Sigmoid colon (tissue), 7 donors: ENCODE measurements around the gene SPIN4. TPM values are rescaled to one million over a fixed set of nuclear protein-coding genes. Genes with fewer than 3 reads are reported as not detected.

Experiments
- DNase-seq: peaks from one replicate; pipeline ENCODE4 v3.0.0-alpha.2; 2019
- H3K27ac ChIP-seq, 4 donors: fragments of 200-600 bp; sonication (generic); one replicate each; pipeline ENCODE4 v1.5.1; 2016 to 2019; ENCODE audit warnings: mild to moderate bottlenecking in 1 of 4
- H3K27me3 ChIP-seq, 3 donors: fragments of 200-600 bp; sonication (generic); one replicate each; pipeline ENCODE4 v1.5.1; 2019; ENCODE audit warnings: mild to moderate bottlenecking in 1 of 3
- H3K36me3 ChIP-seq, 4 donors: fragments of 200-600 bp; sonication (generic); one replicate each; pipeline ENCODE4 v1.5.1; 2016 to 2019
- H3K4me1 ChIP-seq, 4 donors: fragments of 200-600 bp; sonication (generic); one replicate each; pipeline ENCODE4 v1.5.1; 2017 to 2019
- H3K4me3 ChIP-seq, 4 donors: fragments of 200-600 bp; sonication (generic); one replicate each; pipeline ENCODE4 v1.5.1; 2017 to 2019; ENCODE audit warnings: mild to moderate bottlenecking in 2 of 4, moderate library complexity in 1 of 4
- H3K9me3 ChIP-seq, 4 donors: fragments of 200-600 bp in 3 of 4; sonication (generic) in 3 of 4; one replicate each; pipeline versions ENCODE4 v1.5.1 to v1.6.1; 2013 to 2019
- CTCF ChIP-seq, 4 experiments: fragments of 450-650 bp in 3 of 4; fragments of 200-600 bp in 1 of 4; IDR thresholded peaks; one replicate each; pipeline ENCODE4 v1.5.1; 2016 to 2019; ENCODE audit warnings: antibody characterized with exemption in 4 of 4, mild to moderate bottlenecking in 3 of 4, moderate library complexity in 2 of 4
- EP300 ChIP-seq, 4 donors: sonication (generic); formaldehyde crosslinking; IDR thresholded peaks; one replicate each; pipeline ENCODE4 v1.6.1; 2017; ENCODE audit warnings: antibody characterized with exemption in 4 of 4
- POLR2A ChIP-seq, 2 donors: fragments of 450-650 bp; IDR thresholded peaks; one replicate each; pipeline ENCODE4 v1.6.1; 2016; ENCODE audit warnings: antibody characterized with exemption in 2 of 2, mild to moderate bottlenecking in 2 of 2, moderate library complexity in 2 of 2
- POLR2AphosphoS5 ChIP-seq, 4 donors: sonication (generic); formaldehyde crosslinking; IDR thresholded peaks; one replicate each; pipeline ENCODE4 v1.6.1; 2017; ENCODE audit warnings: antibody characterized with exemption in 4 of 4
- WGBS, 2 donors: extraction: QIAGEN DNeasy Blood & Tissue Kit; methylation state at CpG; one replicate each; pipeline ENCODE4 v1.1.7; 2013; 5-methylcytosine and 5-hydroxymethylcytosine counted together
- intact Hi-C: fragments of 100-400 bp; cut with DNase I; formaldehyde crosslinking; loops from one replicate; pipeline ENCODE4 v1.15.1; 2023
- polyA plus RNA-seq, 3 donors: library from polyadenylated mRNA; stranded (reverse); fragments of 200-250 nt; gene quantifications; one replicate each; pipeline ENCODE4 v1.2.3, GENCODE V29; 2013
- total RNA-seq, 4 donors: library from RNA; depleted of rRNA; stranded (reverse); fragments of >200 nt; gene quantifications; one replicate each; pipeline ENCODE4 v1.1.0, GENCODE V29; 2016
- donor health status: healthy with polysubstance abuse.
- donor health status: Bipolar disorder and iron deficiency.
- donor health status: healthy.

Gene SPIN4
- total and polyA plus RNA-seq, 7 donors, result 1.2 to 7.6 (median 4.8) TPM

GRCh38 chrX:63330681-63331080 is 20.5 kb downstream of the SPIN4 start:
- intact Hi-C loops, result no loop called here
- no peak for TF ChIP-seq EP300 (IDR thresholded peaks at IDR 0.05)
- no peak for TF ChIP-seq POLR2A (IDR thresholded peaks at IDR 0.05)
- no peak for TF ChIP-seq POLR2AphosphoS5 (IDR thresholded peaks at IDR 0.05)
- no peak for TF ChIP-seq CTCF (IDR thresholded peaks at IDR 0.05)
- H3K9me3 ChIP-seq, result no peaks in the 10 kb centered on the region
- no peak overlapping the region for H3K27ac ChIP-seq
- no peaks in the 10 kb centered on the region for H3K36me3 ChIP-seq
- H3K4me3 ChIP-seq, result no peak overlapping the region
- WGBS, 2 donors, result 77 to 84% methylated on average over 8 of the region's 8 CpGs
- H3K27me3 ChIP-seq, result no peaks in the 10 kb centered on the region
- H3K4me1 ChIP-seq, result no peaks in the 10 kb centered on the region
- no peak for DNase-seq

GRCh38 chrX:63327788-63328187 is 23.3 kb downstream of the SPIN4 start:
- Histone ChIP-seq H3K27me3 (no peaks in the 10 kb centered on the region), H3K4me1 (no peaks in the 10 kb centered on the region), H3K27ac (no peak overlapping the region), H3K36me3 (no peaks in the 10 kb centered on the region), H3K4me3 (no peak overlapping the region), H3K9me3 (no peaks in the 10 kb centered on the region)
- WGBS, 2 donors, result 86 to 96% methylated on average over 2 of the region's 2 CpGs
- intact Hi-C loops, result no loop called here
- DNase-seq, result no peak
- no peak for TF ChIP-seq CTCF (IDR thresholded peaks at IDR 0.05)

DNA sequence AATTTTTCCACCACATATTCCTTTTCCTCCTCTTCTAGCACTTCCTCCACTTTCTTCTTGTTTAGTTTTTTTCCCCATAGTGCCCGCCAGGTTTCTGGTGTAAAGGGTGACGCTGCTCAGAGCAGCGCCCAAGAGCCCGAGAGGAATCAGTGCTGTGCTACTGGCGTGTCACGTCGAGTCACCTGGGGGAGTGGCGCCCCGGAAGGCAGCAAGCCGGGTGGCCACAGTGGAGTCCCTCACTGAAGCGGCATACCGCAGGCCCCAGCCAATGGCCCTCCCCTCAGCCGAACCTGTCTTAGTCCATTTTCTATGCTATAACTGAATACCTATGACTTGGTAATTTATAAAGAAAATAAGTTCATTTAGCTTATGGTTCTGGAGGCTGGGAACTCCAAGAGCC is 51.5 kb downstream of the SPIN4 start:
- intact Hi-C loops, result no loop called here
- H3K27ac ChIP-seq, result no peak overlapping the region
- 97 to 98% methylated on average over 13 of the region's 13 CpGs for WGBS, 2 donors
- H3K27me3 ChIP-seq, result no peaks in the 10 kb centered on the region
- H3K4me3 ChIP-seq, result no peak overlapping the region
- H3K36me3 ChIP-seq, result no peaks in the 10 kb centered on the region
- no peak for DNase-seq
- no peaks in the 10 kb centered on the region for H3K9me3 ChIP-seq
- no peaks in the 10 kb centered on the region for H3K4me1 ChIP-seq
- TF ChIP-seq CTCF (IDR thresholded peaks at IDR 0.05), result no peak
- TF ChIP-seq EP300 (IDR thresholded peaks at IDR 0.05), result no peak
- TF ChIP-seq POLR2A (IDR thresholded peaks at IDR 0.05), result no peak
- TF ChIP-seq POLR2AphosphoS5 (IDR thresholded peaks at IDR 0.05), result no peak
